DOHH2 (cell line): Measurements from ENCODE around the gene NPAS2.

Experiments
- H3F3A ChIP-seq: fragments of 200-600 bp; sonication (generic), shearing (Covaris generic); 2 replicates; pipeline ENCODE4 v1.6.0; 2016; ENCODE audit warnings: antibody characterized with exemption, mild to moderate bottlenecking; ENCODE audit not compliant: control insufficient read depth, insufficient read depth
- H3K27ac ChIP-seq: fragments of 200-600 bp; sonication (generic); 2 replicates; pipeline ENCODE4 v1.5.1; 2014; ENCODE audit warnings: low read depth, mild to moderate bottlenecking, low read length, moderate library complexity
- H3K27me3 ChIP-seq: fragments of 200-600 bp; sonication (generic); 2 replicates; pipeline ENCODE4 v1.6.1; 2014; ENCODE audit warnings: mild to moderate bottlenecking, low read length, mixed read lengths; ENCODE audit not compliant: control insufficient read depth
- H3K36me3 ChIP-seq: fragments of 200-600 bp; sonication (generic); 2 replicates; pipeline ENCODE4 v1.6.1; 2014; ENCODE audit warnings: mild to moderate bottlenecking, low read length, moderate library complexity, mixed read lengths; ENCODE audit not compliant: control insufficient read depth
- H3K4me1 ChIP-seq: fragments of 200-600 bp; sonication (generic); 2 replicates; pipeline ENCODE4 v1.6.1; 2014; ENCODE audit warnings: mild to moderate bottlenecking, low read length, mixed read lengths; ENCODE audit not compliant: control insufficient read depth
- H3K4me2 ChIP-seq: fragments of 200-600 bp; sonication (generic); 2 replicates; pipeline ENCODE4 v1.6.0; 2014; ENCODE audit warnings: mild to moderate bottlenecking, low read length, moderate library complexity
- H3K4me3 ChIP-seq: fragments of 200-600 bp; sonication (generic); 2 replicates; pipeline ENCODE4 v1.5.1; 2014; ENCODE audit warnings: mild to moderate bottlenecking, low read length, mixed read lengths
- H3K79me2 ChIP-seq: fragments of 200-600 bp; sonication (generic); 2 replicates; pipeline ENCODE4 v1.6.1; 2014; ENCODE audit warnings: mild to moderate bottlenecking, low read length, mixed read lengths; ENCODE audit not compliant: control insufficient read depth
- H3K9me2 ChIP-seq: fragments of 200-600 bp; sonication (generic); replicated peaks from 2 replicates; pipeline ENCODE4 v1.6.1; 2014; ENCODE audit warnings: mild to moderate bottlenecking, low read length, mixed read lengths; ENCODE audit not compliant: control insufficient read depth
- H3K9me3 ChIP-seq: fragments of 200-600 bp; sonication (generic); 2 replicates; pipeline ENCODE4 v1.6.1; 2014; ENCODE audit warnings: antibody characterized with exemption, low read length, mixed read lengths; ENCODE audit not compliant: control insufficient read depth, insufficient read depth
- H4K20me1 ChIP-seq: fragments of 200-600 bp; sonication (generic); 2 replicates; pipeline ENCODE4 v1.6.0; 2014; ENCODE audit warnings: low read depth, mild to moderate bottlenecking, antibody characterized with exemption, low read length, moderate library complexity; ENCODE audit not compliant: control insufficient read depth, insufficient read depth
- CTCF ChIP-seq: fragments of 200-600 bp; sonication (generic); IDR thresholded peaks from one replicate; pipeline ENCODE4 v1.5.1; 2014; ENCODE audit warnings: antibody characterized with exemption, mild to moderate bottlenecking, low read depth, low read length; ENCODE audit not compliant: poor library complexity, severe bottlenecking
- EZH2phosphoT487 ChIP-seq: fragments of 200-600 bp; sonication (generic); IDR thresholded peaks from 2 replicates; pipeline ENCODE4 v1.6.1; 2017; ENCODE audit warnings: borderline replicate concordance, mild to moderate bottlenecking, antibody characterized with exemption, low read length, moderate library complexity, mixed read lengths

Gene NPAS2

GRCh38 chr2:100840519-100840918, 20.6 kb downstream of the NPAS2 start:
- no peaks in the 10 kb centered on the region for H3K9me2 ChIP-seq
- no peak overlapping the region for H3K27ac ChIP-seq
- TF ChIP-seq CTCF (no peak), EZH2phosphoT487 (no peak)

GRCh38 chr2:100842241-100842922, 22.4 kb downstream of the NPAS2 start:
- no peak overlapping the region for H3K27ac ChIP-seq
- H3K4me3 ChIP-seq, result no peak overlapping the region
- H4K20me1 ChIP-seq, result no peaks in the 10 kb centered on the region
- H3K9me2 ChIP-seq, result no peaks in the 10 kb centered on the region
- TF ChIP-seq CTCF (no peak), EZH2phosphoT487 (no peak)
- no peaks in the 10 kb centered on the region for H3K27me3 ChIP-seq
- H3F3A ChIP-seq, result no peaks in the 10 kb centered on the region
- H3K36me3 ChIP-seq, result no peaks in the 10 kb centered on the region
- no peaks in the 10 kb centered on the region for H3K9me3 ChIP-seq
- H3K79me2 ChIP-seq, result no peaks in the 10 kb centered on the region
- no peak overlapping the region for H3K4me2 ChIP-seq
- no peaks in the 10 kb centered on the region for H3K4me1 ChIP-seq

More at GRCh38 chr2:100840519-100840918, 20.6 kb downstream of the NPAS2 start:
- no peaks in the 10 kb centered on the region for H3K4me1 ChIP-seq
- H3K4me2 ChIP-seq, result no peak overlapping the region
- no peaks in the 10 kb centered on the region for H4K20me1 ChIP-seq
- H3K36me3 ChIP-seq, result no peaks in the 10 kb centered on the region
- no peaks in the 10 kb centered on the region for H3K27me3 ChIP-seq
- H3K79me2 ChIP-seq, result no peaks in the 10 kb centered on the region
- H3K4me3 ChIP-seq, result no peak overlapping the region
- no peaks in the 10 kb centered on the region for H3K9me3 ChIP-seq
- no peaks in the 10 kb centered on the region for H3F3A ChIP-seq

- H3F3A ChIP-seq, result no peaks in the 10 kb centered on the region
Observed at GRCh38 chr2:100844514-100844913, 24.6 kb downstream of the NPAS2 start.

More at GRCh38 chr2:100844514-100844913, 24.6 kb downstream of the NPAS2 start:
- Histone ChIP-seq H3K79me2 (no peaks in the 10 kb centered on the region), H3K9me2 (no peaks in the 10 kb centered on the region), H3K27ac (no peak overlapping the region), H3K27me3 (peaks cover 3% of the 10 kb centered on the region; the same call in 1 of the 2 replicates), H3K4me2 (no peak overlapping the region), H3K4me3 (no peak overlapping the region), H3K36me3 (no peaks in the 10 kb centered on the region), H3K4me1 (no peaks in the 10 kb centered on the region), H3K9me3 (no peaks in the 10 kb centered on the region), H4K20me1 (no peaks in the 10 kb centered on the region)
- TF ChIP-seq EZH2phosphoT487, result no peak
- TF ChIP-seq CTCF, result no peak
